IPS-18c (cell line): Measurements from ENCODE around the gene ZNF521.
A peak's percentile ranks its signal among the peaks of the same experiment; 100 is the strongest.

Experiments
- H3K4me3 ChIP-seq: 2 replicates; pipeline ENCODE4 v1.7.0; 2013; ENCODE audit warnings: low read depth, mild to moderate bottlenecking, low read length, moderate library complexity; ENCODE audit not compliant: insufficient read depth
- H3K9me3 ChIP-seq: one replicate; pipeline ENCODE4 v1.6.1; 2013; ENCODE audit warnings: mild to moderate bottlenecking, low read length, moderate library complexity; ENCODE audit not compliant: control insufficient read depth, insufficient read depth

Gene ZNF521

DNA sequence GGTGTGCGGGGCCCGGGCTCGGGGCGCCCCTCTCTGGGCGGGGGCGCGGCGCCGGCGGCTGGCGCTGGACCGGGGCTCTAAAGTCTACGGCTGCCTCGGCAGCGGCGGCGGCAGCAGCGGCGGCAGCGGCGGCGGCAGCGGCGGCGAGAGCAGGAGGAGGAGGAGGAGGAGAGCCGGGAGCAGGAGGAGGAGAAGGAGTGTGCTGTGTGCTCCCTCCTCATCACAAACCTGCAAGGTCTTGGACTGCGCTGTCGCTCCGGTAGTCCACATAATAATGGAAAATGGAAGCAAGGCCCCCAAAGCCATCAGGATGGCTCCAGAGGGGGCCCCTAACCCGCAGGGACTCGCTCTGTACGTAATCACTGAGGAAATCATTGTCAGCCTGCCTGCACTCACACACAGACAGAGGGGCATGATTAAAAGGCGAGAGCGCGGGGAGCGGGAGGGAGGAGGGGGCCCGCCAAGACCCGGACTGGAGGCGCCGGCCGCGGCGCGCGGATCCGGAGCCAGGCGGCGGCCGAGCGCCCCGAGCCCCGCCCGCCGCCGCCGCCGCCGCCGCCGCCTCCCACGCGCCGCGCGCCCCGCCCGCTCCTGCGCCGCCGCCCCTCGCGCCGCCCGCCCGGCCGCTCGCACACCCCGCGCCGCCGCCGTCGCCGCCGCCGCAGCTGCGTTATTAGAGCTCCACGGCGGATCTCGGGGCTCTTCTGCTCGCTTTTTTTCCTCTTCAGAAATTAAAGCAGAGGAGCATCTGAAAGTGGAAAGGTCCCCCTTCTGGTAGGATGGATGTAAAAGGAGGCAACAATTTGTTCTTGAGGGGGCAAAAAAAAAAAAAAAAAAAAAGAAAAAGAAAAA, at the start of gene ZNF521:
Gene ZNF521, minus strand, starts transcription at position 390 of the 852 bp plus-strand sequence. CDS start 1,220 bp downstream, outside the sequence.
- Histone ChIP-seq H3K4me3 (peak within 1 kb of the TSS; percentile 82), H3K9me3 (no peaks in the 10 kb centered on the region)

DNA sequence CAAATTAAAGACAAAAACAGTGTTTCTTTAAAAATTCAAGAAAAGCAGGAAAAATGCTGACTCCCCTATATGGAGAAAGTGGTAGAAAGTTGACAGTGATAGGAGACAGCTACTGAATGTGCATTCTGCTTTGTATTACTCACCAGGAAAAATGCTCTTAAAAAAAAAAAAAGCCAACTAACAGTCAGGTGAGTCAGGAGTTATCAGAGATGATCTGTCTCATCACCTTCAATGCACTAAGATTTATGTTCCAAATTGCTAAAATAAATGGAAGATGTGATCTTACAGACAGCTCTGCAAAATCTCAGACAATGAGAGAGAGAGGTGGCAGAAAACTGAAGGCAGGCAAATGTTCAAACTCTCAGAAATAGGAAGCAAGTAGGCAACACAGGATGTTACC, 47.6 kb upstream of the ZNF521 start:
- H3K9me3 ChIP-seq = no peaks in the 10 kb centered on the region

DNA sequence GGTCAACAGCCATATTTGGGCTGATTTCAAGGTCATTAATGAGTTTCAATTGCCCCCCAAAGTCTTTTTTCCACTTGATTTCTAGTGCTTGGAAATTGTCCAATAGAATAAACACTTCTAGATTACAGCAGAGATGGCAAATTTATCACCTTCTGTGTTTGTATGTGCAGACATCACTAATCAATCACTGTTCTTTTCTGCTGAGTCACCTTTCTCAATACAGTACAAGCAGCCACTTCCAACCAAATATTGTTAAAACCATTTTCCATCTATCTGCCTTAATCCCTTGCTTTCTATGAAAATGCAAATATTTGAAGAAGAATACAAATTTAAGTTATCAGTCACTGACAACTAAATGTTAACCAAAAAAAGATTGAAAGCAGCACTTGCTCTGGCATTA, 40.2 kb upstream of the ZNF521 start:
- Histone ChIP-seq H3K4me3 (no peak overlapping the region), H3K9me3 (no peaks in the 10 kb centered on the region)

More for the DNA sequence above, 47.6 kb upstream of the ZNF521 start:
- H3K4me3 ChIP-seq = no peak overlapping the region

DNA sequence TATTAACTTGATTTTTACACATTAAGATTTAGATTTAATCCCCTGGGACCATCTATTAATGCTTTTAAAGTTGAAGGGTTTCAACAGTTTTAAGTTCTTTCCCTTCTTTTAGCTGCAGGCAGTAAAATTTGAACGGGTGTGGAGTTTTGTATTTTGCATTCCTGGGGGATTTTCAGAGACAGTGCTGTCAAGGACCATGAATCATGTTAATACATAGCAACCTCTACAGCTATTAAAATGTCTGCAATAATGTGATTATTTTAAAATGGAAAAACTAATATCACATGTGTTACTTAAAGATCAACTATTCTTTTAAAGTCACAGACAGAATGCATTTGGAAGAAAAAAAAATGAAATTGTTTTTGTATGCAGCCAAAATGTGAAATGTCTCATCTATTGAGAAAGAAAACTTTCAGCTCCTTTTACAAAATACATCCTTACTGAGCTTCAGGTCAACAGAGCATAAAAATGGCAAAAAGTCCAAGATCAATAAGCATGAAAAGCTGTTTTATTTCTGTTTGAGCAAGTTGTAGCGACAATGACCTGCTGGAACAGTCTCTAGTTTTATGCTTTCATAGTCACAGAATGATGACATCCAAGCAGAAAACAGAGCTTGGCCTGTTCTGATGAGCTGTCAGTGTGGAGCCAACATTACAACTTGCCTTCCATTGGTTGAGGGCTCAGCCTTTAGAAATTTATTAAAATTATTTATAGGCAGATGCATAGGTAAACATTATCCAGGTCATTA, 21.6 kb upstream of the ZNF521 start:
- H3K4me3 ChIP-seq = no peak overlapping the region

DNA sequence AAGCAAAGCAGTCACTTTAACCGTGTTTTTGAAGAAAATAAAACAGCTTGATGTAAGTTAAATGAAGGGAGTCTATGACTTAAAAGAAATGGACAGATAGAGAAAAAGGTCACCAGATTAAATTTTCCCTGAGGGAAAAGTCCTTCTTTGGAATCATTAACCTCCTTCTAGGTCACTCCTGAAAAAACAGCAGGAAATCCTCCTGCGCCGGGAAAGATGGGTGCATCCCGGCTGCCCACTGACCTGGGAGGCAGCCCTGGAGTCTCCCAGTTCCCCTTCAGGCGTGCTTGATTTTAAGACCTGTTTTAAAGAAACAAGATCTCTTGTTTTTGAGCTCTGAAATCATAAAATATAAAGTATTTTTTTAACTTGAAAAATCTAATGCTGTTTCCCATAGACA, 18.4 kb upstream of the ZNF521 start:
- Histone ChIP-seq H3K4me3 (no peak overlapping the region), H3K9me3 (no peaks in the 10 kb centered on the region)

More for the DNA sequence above, 21.6 kb upstream of the ZNF521 start:
- no peaks in the 10 kb centered on the region for H3K9me3 ChIP-seq

DNA sequence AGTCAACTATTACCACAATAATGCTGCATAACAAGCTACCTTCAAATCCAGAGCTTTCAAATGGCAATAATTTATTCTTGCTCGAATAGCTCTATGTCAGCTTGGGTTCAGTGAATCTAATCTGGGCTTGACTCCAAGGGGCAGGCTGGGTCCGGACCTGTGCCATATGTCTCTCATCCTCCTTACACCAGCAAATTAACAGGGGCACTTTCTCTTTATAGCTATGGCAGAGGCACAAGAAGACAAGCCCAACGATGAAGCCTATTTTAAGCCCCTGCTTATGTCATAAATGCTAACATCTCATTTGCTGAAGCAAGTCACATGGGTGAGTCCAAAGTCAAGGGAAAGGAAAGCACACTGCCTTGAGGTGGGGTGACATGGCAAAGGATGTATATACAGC, 13.3 kb upstream of the ZNF521 start:
- H3K9me3 ChIP-seq = no peaks in the 10 kb centered on the region

DNA sequence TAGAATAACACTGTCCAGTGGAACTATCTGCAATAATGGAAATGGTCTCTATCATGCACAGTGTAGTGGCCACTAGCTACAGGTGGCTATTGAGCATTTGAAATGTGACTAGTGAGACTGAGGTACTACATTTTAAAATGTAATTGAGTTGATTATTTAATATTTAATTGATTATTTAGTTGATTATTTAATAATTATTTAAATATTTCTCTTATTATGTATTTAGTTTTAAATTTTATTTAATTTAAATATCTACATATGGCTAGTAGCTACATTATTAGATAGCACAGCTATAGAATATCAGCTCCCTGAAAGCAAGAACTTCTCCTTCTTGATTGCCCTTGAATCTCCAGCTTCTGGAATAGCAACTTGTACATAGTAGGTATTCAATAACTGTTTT, 12.8 kb upstream of the ZNF521 start:
- Histone ChIP-seq H3K9me3 (no peaks in the 10 kb centered on the region), H3K4me3 (no peak overlapping the region)

More for the DNA sequence above, 13.3 kb upstream of the ZNF521 start:
- H3K4me3 ChIP-seq = no peak overlapping the region

DNA sequence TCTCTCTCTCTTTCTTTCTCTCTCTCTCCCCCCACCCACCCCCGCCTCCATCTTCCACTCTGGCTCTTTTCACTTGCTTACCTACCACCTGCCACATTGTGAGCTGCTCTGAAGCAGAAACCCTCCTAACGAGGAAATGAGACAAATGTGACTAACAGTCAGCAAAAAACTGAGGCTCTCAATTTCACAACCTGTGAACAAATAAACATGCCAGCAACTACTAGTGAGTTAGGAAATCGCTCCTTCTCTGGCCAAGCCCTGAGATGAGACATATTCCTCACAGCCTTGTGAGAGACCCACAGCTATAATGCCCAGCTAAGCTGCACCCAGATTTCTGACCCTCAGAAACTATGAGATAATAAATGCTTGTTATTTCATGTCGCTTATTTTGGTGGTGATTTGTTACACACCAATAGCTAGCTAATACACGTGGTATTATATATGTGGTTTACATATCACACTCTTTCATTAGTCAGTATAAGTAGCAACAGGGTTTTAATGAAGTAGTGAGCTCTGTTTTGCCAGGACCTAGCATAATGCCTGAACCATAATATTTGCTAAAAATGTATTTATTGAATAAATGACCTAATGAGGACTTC, 8.4 kb upstream of the ZNF521 start:
- H3K4me3 ChIP-seq = no peak overlapping the region
- no peaks in the 10 kb centered on the region for H3K9me3 ChIP-seq

DNA sequence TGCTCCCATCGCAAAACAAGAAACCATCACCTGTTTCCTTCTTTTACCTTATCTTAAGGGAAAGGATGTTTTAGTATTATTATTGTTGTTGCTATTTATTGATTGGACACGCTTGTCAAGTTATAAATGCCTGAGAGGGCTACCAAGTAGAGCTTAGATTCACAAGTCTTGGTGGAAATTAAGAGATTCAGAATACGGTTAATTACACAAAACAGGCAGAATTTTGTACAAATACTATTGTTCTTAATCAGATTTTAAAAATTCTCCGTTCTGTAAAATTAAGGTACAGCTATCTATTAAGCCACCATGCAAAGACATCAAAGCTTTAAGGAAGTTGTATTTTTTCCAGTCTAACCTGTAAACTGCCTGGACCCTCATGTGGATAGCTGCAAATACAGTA, 1.1 kb upstream of the ZNF521 start:
- H3K4me3 ChIP-seq = no peak overlapping the region

DNA sequence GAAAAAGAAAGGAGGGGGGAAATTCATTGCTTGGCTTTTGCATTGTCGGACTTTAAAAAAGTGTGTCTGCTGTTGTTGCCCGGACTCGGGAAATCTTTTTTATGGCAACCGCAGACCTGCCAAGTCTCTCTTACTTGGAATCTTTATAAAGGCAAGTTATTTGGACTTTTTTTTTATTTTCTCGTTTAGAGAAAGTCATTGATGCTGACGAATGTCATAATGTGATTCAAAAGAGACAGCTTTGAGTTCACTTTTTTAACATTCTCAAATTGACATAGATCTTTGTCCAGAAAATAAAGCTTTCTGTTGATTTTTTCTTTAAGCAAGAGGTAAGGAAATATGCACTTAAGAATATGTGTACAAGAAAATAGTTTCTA, 651 bp upstream of the ZNF521 start:
- Histone ChIP-seq H3K9me3 (no peaks in the 10 kb centered on the region), H3K4me3 (peak overlapping the region; percentile 40)

More for the DNA sequence above, 1.1 kb upstream of the ZNF521 start:
- no peaks in the 10 kb centered on the region for H3K9me3 ChIP-seq

DNA sequence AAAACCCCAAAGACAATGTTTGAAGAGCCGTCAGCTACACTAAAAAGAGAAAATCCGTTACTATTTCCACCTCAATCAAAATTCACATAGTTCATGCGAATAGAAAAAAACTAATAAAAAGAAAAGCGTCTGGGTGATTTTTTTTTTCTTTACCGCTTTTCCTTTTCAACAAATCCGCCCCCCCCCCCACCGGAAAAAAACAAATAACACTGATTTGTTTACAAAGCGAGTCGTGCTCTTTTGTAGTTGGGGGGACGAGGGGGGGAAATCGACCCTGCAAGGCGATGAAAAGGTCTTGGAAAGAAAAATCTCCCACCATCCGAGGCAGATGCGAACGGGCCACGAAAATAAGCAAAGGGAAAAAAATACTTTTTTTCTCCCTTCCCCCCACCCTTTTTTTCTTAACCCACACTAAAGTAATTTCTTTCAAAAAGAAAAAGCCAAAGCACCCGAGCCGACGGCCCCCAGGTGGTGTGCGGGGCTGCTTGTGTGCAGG, 638 bp downstream of the ZNF521 start:
- Histone ChIP-seq H3K9me3 (no peaks in the 10 kb centered on the region), H3K4me3 (peak overlapping the region; percentile 82)

DNA sequence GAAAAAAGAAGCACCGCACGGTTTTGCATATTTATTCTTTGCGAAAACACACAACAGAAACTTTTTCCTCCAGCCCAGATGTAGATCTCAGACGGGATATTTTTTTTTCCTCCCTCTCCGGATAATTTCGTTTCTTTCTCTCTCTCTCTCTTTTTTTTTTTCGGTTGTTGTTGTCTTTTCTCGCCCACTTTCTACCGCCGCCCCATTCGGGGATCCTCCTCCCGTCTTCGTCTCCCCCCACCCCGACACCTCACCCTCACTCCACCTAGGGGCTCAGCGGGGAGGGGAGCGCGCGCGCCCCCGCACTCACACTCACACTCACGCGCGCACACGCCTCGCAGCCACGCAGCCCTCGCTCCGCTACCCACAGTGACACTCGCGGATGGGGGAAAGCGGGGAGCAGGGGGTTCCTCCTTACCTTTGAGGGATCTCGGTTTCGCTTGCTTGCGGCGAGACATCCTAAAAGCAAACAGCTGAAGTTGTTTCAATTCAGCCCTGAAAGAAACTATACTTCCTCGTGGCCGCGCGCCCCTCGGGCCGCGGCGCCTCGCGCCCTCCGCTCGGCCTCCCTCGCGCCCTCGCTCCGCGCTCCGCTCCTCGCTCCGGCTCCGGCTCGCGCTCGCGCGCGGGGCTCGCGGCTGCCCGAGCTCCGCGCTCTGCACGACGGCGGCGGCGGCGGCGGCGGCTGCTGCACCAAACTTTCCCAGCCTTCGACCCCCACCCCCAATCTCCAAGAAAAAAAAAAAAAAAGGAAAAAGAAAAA, 1.3 kb downstream of the ZNF521 start:
- no peaks in the 10 kb centered on the region for H3K9me3 ChIP-seq
- H3K4me3 ChIP-seq = peak overlapping the region; percentile 82

DNA sequence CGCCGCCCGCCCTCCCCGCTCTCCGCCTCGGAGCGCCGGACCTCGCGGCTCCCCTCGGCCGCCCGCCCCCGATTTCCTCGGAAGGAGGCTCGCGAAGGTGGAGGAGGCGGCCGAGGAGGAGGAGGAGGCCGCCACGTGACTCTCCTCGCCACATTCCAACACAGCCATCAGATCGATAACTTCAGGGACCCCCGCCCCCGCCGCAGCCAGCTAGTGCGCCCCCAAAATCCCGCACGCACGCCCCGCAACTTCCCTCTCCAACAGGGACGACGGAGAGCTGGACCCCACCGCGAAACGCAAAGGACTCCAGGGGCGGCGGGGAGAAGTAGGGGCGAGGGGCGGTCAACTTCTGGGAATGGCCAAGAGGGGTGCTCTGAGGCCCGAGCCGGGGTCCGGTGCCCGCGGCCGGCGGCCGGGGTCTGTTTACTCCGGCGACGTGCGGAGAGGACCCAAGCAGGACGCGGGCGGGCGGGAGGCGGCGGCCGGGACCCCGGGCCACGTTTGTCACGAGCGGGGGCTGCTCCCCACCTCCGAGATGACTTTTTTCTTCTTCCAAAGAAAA, 2.0 kb downstream of the ZNF521 start:
- peak overlapping the region; percentile 82 for H3K4me3 ChIP-seq

DNA sequence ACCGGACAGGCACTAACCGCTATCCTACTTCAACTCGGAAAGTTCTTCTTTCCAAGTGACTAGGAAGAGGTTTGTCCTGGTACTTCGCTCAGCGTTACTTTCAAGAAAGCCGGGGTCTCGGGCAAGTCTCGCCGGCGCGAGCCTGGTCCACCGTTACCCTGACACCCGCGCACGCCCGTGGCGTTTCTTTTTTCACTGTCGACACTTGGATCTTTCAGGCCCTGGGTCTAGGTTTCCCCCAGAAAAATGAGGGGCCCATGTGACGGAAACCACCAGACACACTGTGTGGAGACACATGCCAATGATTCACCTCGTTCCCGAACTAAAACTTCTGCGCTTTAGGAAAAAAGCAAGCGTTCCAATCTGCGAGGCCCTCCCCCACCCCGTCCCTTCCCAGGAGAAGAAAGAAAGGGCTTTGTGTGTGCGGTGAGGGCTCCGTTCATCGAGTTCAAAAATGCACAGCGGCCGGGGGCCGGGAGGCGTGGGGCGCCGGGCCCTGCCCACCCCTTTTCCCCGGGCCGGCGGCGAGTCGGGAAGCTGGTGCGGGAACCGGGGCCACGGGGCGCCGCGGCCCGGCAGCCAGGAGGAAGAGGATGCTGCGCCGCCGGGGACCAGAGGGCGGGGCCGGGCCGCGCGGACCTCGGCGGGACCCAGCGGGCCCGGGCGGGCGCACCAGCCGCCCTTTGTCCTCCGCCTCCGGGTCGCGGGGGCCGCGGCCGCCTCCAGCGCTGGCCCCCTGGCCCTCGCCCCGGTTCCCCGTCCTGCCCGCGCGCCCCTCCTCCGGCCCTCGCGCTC, 2.6 kb downstream of the ZNF521 start:
- Histone ChIP-seq H3K9me3 (no peaks in the 10 kb centered on the region), H3K4me3 (peak overlapping the region; percentile 82)

More for the DNA sequence above, 2.0 kb downstream of the ZNF521 start:
- H3K9me3 ChIP-seq = no peaks in the 10 kb centered on the region

DNA sequence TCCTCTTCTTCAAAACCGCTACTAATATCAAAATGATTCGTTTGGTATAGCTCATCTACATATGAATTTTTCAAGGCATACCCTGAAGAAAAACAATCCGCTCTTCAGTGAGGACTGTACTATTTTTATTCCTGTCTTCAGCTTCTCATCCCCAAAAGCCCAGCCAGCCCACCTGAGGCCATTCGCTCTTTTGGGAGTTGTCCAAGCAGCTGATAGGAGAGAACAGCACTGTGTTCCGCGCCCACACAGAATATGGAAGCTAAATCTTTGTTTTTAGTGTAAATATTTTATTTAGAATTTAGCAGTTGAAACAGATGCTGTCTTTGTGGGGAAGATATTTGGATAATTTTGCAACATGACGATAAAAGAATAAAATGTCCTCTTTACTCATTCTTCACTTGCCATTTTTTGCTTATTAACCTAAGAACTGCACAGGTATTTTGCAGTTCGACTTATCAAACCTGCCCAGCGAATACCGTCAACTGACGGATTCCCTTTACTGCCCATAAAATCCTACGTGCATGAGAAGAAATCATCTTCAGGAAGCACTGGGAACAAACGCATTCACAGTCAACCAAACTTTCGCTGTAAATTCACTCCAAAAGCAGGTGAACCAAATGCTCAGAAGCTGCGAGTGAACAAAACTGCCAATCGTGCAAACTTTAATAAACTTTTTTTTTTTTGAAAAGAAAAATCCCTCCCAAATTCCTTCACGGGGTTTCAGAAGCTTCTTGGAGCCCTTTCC, 3.4 kb downstream of the ZNF521 start:
- H3K9me3 ChIP-seq = no peaks in the 10 kb centered on the region
- peak overlapping the region; percentile 82 for H3K4me3 ChIP-seq
